Liver (tissue), 3 donors: ENCODE data around the gene GMDS.

ENCODE experiments used
- ATF3 ChIP-seq: IDR thresholded peaks from 2 replicates; pipeline ENCODE4 v1.6.1; 2016; ENCODE audit warnings: antibody characterized with exemption
- CTCF ChIP-seq: fragments of 150-350 bp; IDR thresholded peaks from 2 replicates; pipeline ENCODE4 v1.5.1; 2017; ENCODE audit warnings: improper control_type of control experiment, low read depth, low read length; ENCODE audit not compliant: missing input control
- JUND ChIP-seq, 2 donors: IDR thresholded peaks; 2 replicates each; pipeline ENCODE4 v1.6.1; 2016; ENCODE audit warnings: antibody characterized with exemption in 2 of 2
- REST ChIP-seq: IDR thresholded peaks from 2 replicates; pipeline ENCODE4 v1.6.1; 2016; ENCODE audit warnings: antibody characterized with exemption, mild to moderate bottlenecking
- TAF1 ChIP-seq: conservative IDR thresholded peaks from 2 replicates; pipeline ENCODE4 v1.6.1; 2016; ENCODE audit warnings: antibody characterized with exemption, mild to moderate bottlenecking
- ZBTB33 ChIP-seq: IDR thresholded peaks from 2 replicates; pipeline ENCODE4 v1.6.1; 2016; ENCODE audit warnings: antibody characterized with exemption
- donor health status: healthy.
- donor health status: healthy.

GRCh38 chr6:1770435-1770843, 475.0 kb downstream of the GMDS start:
- TF ChIP-seq CTCF (no peak), ZBTB33 (no peak), REST (no peak), ATF3 (no peak), TAF1 (no peak), JUND (IDR thresholded peaks at IDR 0.05) (no peak)
